ENCODE measurements around the gene BBS7.

GRCh38 chr4:121818215-121818614 lies 52.1 kb downstream of the BBS7 start:
- TF ChIP-seq POLR2A (IDR thresholded peaks at IDR 0.05) (no peak), POLR2AphosphoS5 (IDR thresholded peaks at IDR 0.05) (no peak), CTCF (IDR thresholded peaks at IDR 0.05) (no peak)
